SK-N-MC (cell line): ENCODE data around the gene SDC3.

Experiments
- EZH2 ChIP-seq: fragments of 200-600 bp; sonication (generic); IDR thresholded peaks from one replicate; pipeline ENCODE4 v1.6.1; 2017; ENCODE audit warnings: antibody characterized with exemption
- POLR2AphosphoS5 ChIP-seq: IDR thresholded peaks from 2 replicates; pipeline ENCODE4 v1.6.1; 2012; ENCODE audit warnings: mild to moderate bottlenecking, low read depth, low read length, borderline replicate concordance

DNA sequence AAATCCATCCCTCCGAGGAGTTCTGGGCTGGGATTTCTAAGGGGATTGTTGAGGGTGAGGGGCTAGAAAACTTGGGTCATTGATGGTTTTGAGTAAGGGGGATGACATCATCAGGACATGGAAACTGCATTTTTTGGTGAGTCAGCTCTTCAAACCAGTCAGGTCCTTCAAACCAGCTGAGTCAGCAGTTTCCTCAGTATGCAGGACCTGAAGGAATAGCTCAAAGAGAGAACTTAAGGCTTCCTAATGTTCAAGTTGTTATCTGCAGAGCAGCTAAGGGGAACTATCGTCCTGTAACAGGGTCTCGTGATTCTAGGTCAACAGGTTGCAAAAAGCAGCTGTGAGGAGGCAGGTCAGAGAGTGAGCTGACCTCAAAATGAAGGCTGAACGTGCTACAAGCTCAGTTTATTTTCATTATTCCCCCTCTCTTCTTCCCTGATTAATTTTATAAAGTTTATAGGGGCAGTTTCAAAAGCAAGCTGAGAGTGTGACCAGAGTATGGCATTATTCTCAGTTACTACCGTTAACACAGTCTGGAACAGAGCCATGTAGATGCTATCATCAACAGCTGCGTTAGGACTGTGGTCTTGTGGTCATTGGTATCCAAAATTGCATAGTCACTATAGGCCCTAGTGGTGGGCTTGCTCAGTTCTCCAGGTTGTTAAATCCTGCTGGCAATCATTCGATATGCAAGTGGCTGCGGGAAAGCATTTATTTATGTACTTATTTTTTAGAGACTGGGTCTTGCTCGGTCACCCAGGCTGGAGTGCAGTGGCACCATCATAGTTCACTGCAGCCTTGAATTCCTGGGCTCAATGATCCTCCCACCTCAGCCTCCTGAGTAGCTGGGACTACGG is 10.7 kb upstream of the SDC3 start:
- TF ChIP-seq EZH2: no peak
- TF ChIP-seq POLR2AphosphoS5: 0 out of 2 replicates have a peak, but pooled peaks have one; percentile 15
